Measurements from ENCODE around the gene TNS1.

Gene TNS1

GRCh38 chr2:218014706-218015585, 12.2 kb upstream of the TNS1 start:
- no peak for DNase-seq (ENCODE audit: low spot score)
- TF ChIP-seq, protein P1, sequence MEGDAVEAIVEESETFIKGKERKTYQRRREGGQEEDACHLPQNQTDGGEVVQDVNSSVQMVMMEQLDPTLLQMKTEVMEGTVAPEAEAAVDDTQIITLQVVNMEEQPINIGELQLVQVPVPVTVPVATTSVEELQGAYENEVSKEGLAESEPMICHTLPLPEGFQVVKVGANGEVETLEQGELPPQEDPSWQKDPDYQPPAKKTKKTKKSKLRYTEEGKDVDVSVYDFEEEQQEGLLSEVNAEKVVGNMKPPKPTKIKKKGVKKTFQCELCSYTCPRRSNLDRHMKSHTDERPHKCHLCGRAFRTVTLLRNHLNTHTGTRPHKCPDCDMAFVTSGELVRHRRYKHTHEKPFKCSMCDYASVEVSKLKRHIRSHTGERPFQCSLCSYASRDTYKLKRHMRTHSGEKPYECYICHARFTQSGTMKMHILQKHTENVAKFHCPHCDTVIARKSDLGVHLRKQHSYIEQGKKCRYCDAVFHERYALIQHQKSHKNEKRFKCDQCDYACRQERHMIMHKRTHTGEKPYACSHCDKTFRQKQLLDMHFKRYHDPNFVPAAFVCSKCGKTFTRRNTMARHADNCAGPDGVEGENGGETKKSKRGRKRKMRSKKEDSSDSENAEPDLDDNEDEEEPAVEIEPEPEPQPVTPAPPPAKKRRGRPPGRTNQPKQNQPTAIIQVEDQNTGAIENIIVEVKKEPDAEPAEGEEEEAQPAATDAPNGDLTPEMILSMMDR (IDR thresholded peaks at IDR 0.05; ENCODE audit: extremely low read depth, missing control alignments): no peak

DNA sequence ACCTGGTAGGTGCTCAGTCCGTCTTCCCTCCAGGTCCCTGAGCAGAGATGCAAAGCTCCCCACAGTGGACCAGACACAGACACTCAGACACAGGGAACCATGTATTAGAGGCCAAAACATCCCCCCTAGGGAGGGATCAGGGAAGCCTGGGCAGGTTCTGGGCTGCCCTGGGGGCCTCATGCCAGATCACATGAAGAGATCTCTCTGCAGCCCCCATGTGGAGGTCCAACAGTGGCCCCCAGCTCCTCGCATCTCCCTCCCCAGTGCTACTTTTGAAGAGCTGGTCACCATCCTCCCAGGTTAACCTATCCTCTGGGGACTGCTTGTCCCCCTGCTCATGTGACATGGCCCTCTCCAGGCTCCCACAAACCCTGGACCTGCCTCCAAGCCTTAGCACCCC, 10.5 kb upstream of the TNS1 start:
- TF ChIP-seq, protein P1 (IDR thresholded peaks at IDR 0.05; ENCODE audit: extremely low read depth, missing control alignments): no peak
- no peak for DNase-seq (ENCODE audit: low spot score)

DNA sequence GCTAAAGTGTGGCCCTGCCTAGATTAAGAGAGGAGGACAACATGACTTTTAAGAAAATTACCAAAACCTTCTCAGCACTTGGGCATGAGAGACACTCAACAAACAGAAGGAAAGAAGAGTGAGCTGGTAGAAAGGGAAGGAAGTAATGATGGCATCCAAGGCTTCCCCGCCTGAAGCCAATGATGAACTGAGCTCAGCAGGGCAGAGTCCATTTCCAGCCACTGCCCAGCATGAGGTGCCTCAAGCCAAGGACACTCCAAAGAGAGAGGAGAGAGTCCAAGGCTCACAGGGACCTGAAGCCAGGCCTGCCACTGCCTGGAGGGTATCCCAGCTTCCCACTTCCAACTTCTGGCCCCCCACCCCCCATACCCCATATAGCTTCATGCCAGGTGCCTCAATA, 9.5 kb upstream of the TNS1 start:
- TF ChIP-seq, protein P1 (IDR thresholded peaks at IDR 0.05; ENCODE audit: extremely low read depth, missing control alignments): no peak
- no peak for DNase-seq (ENCODE audit: low spot score)

DNA sequence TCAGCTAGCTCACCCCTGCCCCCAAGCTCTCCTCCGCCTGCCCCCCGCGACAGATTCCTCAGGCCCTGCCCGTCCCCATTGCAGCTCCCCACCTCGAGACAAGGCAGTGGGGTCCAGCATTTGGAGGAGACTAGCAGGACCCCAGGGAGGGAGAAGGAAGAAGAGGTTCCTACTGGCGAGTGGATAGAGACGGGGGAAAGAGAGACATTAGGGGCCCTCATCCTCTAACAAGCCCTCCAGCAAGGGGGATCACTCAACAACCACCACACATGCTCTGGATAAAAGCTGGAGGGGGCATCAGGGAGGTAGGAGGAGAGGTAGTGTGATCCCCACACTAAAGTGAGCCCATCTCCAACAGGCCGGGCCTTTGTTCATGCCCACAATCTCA, 8.9 kb upstream of the TNS1 start:
- TF ChIP-seq, protein P1 (IDR thresholded peaks at IDR 0.05; ENCODE audit: extremely low read depth, missing control alignments): no peak
- DNase-seq (ENCODE audit: low spot score): no peak

DNA sequence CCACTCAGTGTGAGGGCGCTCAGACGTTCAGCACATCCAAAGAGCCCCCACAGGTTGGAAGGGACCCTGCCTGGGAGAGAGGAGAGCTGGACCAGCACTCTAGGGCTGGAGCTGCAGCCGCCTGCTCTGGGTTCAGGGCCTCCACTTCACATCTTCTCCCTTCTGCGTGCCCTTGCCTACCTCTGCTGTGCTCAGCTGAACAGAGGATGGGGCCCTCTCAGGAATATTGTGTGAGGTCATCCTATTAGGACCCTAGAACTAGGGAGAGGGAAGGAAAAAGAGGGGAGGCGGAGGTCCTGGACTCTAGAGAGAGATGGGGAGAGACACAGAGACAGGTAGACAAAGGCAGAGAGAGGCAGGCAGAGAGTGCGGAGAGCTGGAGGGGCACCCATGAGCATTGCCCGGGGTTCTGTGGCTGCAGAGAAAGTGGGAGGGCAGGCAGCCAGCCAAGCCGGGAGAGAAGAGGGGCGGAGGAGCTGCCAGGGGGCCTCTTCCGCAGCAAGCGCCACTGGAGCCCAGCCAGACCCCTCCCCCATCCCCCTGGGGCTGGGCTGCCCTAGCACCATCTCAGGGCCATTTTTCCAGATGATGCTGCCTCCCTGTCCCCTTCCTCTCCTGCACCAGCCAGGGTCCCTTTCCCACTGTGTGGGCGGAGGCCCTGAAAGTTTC, 8.3 kb upstream of the TNS1 start:
- no peak for DNase-seq (ENCODE audit: low spot score)
- TF ChIP-seq, protein P1 (IDR thresholded peaks at IDR 0.05; ENCODE audit: extremely low read depth, missing control alignments): no peak

DNA sequence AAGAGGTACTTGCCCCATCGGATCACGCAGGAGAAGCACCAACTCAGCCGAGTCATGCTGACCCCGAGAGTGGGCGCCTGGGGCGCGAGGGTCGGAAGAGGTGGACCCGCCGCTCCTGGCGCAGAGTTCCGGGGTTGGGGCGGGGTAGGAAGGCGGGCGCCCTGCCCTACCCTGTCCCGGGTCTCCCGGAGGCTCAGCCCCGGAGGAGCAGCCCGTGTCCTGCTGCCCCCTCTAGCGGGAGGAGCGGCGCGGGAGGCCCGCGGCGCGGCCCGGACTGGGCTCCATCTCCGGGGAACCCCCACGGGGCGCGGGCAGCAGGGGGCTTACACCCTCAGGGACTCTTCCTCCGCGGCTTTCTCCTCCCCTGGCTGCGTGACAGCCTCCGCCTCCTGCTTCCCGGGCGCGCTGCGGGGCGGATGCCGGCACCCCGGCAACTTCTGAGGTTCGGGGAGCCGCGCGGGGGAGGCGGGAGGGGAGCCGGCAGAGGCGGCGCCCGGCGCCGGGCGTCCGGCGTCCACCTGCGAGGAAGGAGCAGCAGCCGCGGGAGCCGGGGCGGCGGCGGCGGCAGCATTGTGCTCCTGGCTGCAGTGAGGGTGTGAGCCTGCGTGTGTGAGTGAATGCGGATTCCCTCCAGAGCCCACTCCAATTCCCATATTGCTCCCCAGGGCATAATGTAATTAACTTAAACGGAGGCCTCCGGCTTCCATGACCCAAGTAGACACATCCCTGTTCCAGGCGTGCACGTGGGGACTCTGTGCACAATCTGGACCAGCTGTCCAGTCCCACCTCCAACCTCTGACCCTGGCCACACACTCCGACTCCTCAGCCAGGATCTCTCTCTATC, 7.6 kb upstream of the TNS1 start:
- peak; percentile 79 for DNase-seq (ENCODE audit: low spot score)
- TF ChIP-seq, protein P1 (IDR thresholded peaks at IDR 0.05; ENCODE audit: extremely low read depth, missing control alignments): peak; percentile 11
